ENCODE measurements around the gene YES1.
A peak's percentile ranks its signal among the peaks of the same experiment; 100 is the strongest.

YES1 gene

GRCh38 chr18:811892-812375, at the start of gene YES1:
TSS of gene YES1 (minus strand) at chr18:812242. CDS start at chr18:756827, 55,415 bp downstream.
- DNase-seq, result peak; percentile 80

DNA sequence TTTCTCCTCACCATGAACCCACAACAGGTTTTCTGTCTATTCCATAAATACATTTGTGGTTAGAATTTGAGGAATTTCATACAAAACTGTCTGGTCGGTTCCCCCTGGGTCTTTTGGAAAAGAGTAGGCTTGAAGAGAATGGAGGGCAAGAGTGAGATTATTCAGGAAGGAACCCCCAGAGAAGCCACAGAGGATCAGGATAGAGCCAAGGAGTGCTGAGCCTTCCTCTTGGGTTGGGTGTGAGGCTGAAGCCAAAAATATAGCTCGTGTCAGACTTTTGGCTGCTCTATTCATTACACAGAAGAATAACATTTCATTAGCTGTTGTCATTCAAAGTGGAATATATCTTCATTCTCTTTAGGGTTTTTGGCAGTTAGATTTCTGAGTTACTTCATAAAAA, 45.9 kb upstream of the YES1 start:
- no peak for DNase-seq

DNA sequence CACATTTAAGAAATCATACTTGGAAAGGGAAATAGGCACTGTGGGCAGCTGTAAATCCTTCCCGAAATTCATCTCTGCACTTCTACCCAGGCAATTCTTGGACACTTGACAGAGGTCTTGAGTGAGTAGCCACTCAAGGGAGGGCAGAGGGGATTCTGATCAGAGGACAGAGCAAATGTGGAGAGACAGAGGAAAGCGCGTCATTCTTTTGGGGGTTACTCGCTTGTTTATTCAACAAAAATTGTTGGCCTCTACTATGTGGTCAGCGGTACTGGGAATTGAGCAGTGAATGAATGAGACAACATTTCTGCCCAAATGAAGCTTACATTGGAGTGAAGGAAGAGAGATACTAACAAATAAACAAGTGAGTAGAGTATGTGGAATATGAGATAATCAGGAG, 41.4 kb upstream of the YES1 start:
- no peak for DNase-seq

GRCh38 chr18:850960-851359, 38.9 kb upstream of the YES1 start:
- DNase-seq, result no peak

GRCh38 chr18:849021-849420, 37.0 kb upstream of the YES1 start:
- no peak for DNase-seq

GRCh38 chr18:848062-848861, 36.2 kb upstream of the YES1 start:
- no peak for DNase-seq

DNA sequence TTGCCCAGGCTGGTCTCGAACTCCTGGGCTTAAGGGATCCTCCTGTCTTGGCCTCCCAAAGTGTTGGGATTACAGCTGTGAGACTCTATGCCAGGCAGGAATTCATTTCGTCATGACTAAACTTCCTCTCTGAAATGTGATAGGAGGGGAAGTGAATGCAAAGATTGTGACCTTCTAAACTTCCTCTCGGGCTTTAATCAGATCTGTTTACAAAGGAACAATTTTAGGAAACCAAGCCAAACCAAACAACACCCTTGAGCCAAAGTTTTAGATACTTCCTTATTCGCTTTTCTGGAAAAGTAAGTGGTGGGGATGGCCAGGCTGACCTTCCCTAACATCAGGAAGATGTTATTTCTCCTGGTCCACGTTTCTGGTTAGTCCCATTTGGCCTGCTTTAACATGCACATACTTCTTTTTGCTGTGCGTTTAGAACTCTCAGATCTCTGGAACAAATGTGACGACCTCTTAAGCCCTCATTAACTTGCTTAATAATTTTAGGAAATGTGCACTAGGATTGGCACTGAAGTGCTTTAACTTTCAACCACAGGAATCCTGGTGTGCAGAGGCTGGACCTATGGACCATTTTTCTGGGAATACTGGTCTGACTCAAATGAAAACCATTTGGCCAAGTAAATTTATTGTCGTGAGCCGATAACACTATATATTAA, 33.2 kb upstream of the YES1 start:
- DNase-seq, result no peak

DNA sequence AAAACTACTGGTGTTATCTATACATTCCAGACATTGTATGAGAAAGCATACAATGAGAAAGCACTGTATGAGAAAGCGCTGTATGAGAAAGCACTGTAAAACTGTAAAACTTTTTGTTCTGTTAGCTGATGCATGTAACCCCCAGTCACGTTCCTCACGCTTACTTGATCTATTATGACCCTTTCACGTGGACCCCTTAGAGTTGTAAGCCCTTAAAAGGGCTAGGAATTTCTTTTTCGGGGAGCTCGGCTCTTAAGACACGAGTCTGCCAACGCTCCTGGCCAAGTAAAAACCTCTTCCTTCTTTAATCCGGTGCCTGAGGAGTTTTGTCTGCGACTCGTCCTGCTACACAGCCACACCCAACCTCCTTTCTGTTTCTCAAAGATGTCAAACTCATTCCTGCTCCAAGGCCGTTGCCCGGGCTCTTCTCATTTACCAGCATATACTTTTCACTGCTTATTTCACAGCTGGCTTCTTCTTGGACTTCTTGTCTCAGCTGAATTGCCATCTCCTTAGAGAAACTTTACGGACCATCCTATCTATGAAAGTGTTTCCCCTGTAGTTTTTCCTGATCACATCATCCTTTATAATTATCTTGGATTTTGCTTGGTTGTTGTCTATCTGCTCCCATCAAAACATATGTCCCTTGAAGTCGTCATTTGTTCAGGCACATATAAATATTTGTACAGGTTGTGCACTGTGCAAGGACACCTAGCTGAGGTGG, 29.8 kb upstream of the YES1 start:
- no peak for DNase-seq

GRCh38 chr18:840516-840915, 28.5 kb upstream of the YES1 start:
- DNase-seq, result no peak

- no peak for DNase-seq
Observed at GRCh38 chr18:840023-840408, 28.0 kb upstream of the YES1 start.

GRCh38 chr18:839224-840022, 27.4 kb upstream of the YES1 start:
- peak; percentile 93 for DNase-seq

- DNase-seq, result no peak
Observed at GRCh38 chr18:837922-838321, 25.9 kb upstream of the YES1 start.

DNA sequence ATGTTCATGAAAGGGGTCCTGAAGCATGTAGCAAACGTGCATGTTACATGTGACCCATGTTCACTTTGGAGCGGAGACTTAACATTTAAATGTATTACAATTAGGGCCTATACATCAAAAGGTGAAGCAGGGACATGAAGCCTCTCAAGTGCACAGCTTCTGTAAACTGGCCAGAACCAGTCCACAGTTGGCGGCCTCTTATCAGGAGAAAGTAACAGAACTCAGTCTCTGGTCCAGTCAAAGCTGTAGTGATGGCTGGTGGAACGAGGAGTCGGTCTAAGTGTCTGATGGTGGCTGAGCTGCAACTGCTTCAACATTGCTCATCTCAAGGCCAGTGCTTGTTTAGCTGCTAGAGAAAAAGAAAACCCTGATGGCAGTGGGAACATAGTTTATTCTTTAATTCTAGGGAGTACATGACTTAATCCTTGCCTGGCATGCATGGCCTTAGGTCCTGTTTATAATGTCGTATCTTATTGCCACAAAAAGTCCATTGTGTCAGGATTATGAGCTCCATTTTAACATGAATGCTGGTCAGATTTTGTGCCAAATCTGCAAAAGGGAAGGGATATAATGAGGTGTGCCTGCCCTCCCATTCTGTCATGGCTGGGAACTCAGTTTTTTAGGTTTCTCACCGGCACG, 22.2 kb upstream of the YES1 start:
- DNase-seq, result no peak

- no peak for DNase-seq
Observed at GRCh38 chr18:833197-833596, 21.2 kb upstream of the YES1 start.

- peak; percentile 53 for DNase-seq
Observed at GRCh38 chr18:832085-832681, 20.1 kb upstream of the YES1 start.

DNA sequence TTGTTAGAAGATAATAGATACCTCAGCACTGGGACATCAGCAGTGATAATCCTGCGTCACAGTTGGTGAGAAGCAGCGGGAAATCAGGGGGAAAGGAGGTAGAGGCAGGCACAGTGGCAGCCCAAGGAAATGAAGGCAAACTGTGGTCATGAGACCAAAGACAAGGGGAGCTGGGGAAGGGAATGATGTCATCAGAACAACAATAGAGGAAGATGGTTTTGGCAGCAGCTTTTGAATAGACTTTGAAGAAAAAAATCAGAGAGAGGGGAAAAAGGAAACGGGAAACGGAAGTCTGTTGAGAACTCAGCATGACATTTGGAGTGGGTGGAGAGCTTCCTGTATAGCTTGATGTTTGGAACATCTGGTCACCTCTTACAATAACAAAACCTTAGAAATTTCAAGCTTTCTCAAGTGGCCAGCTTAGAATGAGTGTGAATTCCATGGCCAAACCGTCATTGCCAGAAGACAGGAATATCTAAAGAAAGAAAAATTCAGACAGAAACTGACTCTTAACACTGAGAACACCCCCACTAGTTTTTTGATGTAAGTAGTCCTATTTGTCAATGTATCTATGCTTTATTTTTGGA, 18.4 kb upstream of the YES1 start:
- DNase-seq, result peak; percentile 48

DNA sequence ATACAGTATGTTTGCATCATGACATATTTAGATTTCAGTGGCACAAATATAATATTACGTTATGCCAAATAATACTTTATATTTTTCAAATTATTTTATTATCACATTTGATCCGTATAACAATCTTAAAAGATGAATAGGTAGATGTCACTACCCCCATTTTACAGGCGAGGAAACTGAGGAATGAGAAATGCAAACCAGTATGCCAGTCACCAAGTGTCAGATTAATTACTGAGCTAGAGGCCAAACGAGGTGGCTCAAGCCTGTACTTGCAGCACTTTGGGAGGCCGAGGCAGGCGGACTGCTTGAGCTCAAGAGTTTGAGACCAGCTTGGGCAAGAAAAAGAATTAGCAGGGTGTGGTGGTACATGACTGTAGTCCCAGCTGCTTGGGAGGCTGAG, 17.4 kb upstream of the YES1 start:
- no peak for DNase-seq

DNA sequence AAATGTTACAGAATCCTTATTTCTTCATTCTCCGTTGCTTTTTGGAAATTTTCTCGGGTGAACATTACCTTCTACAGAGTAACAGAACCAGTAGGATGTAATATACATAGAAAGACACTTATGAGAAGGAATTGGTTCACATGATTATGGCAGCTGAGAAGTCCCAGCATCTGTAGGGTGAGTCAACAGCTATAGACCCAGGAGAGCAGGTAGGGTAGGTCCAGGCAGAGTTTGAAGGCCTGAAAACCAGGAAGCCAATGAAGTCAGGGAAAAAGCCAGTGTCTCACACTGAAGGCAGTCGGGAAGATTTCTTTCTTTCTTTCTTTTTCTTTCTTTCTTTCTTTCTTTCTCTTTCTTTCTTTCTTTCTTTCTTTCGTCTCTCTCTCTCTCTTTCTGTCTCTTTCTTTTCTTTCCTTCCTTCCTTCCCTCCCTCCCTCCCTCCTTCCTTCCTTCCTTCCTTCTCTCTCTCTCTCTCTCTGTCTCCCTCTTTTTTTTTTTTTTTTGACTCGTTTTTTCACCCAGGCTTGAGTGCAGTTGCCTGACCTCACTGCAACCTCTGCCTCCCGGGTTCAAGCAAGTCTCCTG, 15.1 kb upstream of the YES1 start:
- DNase-seq, result no peak

DNA sequence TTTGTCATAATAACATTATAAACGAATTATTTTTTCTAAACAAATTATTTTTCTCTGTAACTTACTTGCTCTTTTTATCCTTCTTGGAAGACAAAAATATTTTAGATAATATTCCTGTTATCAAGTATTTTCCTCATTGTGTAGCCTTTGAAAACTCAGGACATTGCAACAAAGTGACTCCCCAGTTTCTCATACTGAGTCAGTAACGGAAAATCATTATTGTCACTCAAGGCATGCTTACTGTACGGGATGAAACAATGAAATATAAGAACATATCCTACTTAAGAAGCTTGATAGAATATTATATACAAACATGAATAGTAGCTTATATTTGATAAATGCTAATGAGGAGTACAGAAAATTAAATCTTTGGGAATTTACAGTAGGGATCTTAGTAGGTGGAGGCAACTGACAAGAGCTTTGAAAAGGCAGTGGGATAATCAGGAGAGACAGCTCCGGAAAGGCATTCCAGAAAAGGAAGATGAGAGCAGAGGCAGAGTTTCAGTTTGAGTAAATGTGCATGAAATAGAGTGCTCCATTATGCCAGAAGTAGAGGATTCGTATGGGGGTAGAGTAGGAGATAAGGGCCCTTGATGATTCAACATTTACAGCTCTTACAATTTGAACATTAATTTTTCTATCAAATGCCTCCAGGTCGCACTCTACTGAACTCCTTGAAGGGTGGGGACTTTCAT, 14.0 kb upstream of the YES1 start:
- no peak for DNase-seq

- DNase-seq, result no peak
Observed at GRCh38 chr18:824179-824578, 12.1 kb upstream of the YES1 start.
